DMS79 (cell line): ENCODE data around the gene AMY2B.
"Not testable (repeated sequence)": the region's sequence is repeated elsewhere in the genome, so short reads cannot be mapped to it uniquely, and the experiment has no call there.

Experiments
- DNase-seq: peaks from one replicate; lab custom pipeline; 2025; lab: John Stamatoyannopoulos, UW

AMY2B gene

GRCh38 chr1:103571289-103571688 lies at the start of gene AMY2B:
TSS of gene AMY2B (plus strand) at chr1:103571589. CDS start at chr1:103571603, 14 bp downstream.
- DNase-seq: not testable (repeated sequence)

GRCh38 chr1:103523346-103523745 lies 48.0 kb upstream of the AMY2B start:
- no peak for DNase-seq

GRCh38 chr1:103525114-103525606 lies 46.2 kb upstream of the AMY2B start:
- DNase-seq: no peak

GRCh38 chr1:103525607-103526507 lies 45.5 kb upstream of the AMY2B start, which contains the start of gene RNPC3:
TSS of gene RNPC3 (plus strand) at chr1:103525699. CDS start at chr1:103526071, 372 bp downstream.
- DNase-seq: peak; percentile 71

GRCh38 chr1:103527331-103527730 lies 44.1 kb upstream of the AMY2B start:
- no peak for DNase-seq

- no peak for DNase-seq
Measured at GRCh38 chr1:103529746-103530145, 41.6 kb upstream of the AMY2B start.

- DNase-seq: no peak
Measured at GRCh38 chr1:103538226-103538625, 33.2 kb upstream of the AMY2B start.

- no peak for DNase-seq
Measured at GRCh38 chr1:103541431-103541830, 30.0 kb upstream of the AMY2B start.

GRCh38 chr1:103546496-103546895 lies 24.9 kb upstream of the AMY2B start:
- no peak for DNase-seq

- no peak for DNase-seq
Measured at GRCh38 chr1:103547840-103548239, 23.5 kb upstream of the AMY2B start.

GRCh38 chr1:103560427-103560826 lies 11.0 kb upstream of the AMY2B start:
- DNase-seq: no peak

GRCh38 chr1:103561124-103561523 lies 10.3 kb upstream of the AMY2B start:
- DNase-seq: not testable (repeated sequence)

GRCh38 chr1:103561643-103562395 lies 9.6 kb upstream of the AMY2B start:
- DNase-seq: no peak

GRCh38 chr1:103563056-103563455 lies 8.3 kb upstream of the AMY2B start:
- DNase-seq: no peak

- no peak for DNase-seq
Measured at GRCh38 chr1:103569493-103569892, 1.9 kb upstream of the AMY2B start.

- DNase-seq: no peak
Measured at GRCh38 chr1:103576065-103576464, 4.7 kb downstream of the AMY2B start.

GRCh38 chr1:103576784-103577183 lies 5.4 kb downstream of the AMY2B start:
- not testable (repeated sequence) for DNase-seq

GRCh38 chr1:103582464-103582863 lies 11.1 kb downstream of the AMY2B start:
- DNase-seq: peak; percentile 89

GRCh38 chr1:103583887-103584286 lies 12.5 kb downstream of the AMY2B start:
- no peak for DNase-seq

- no peak for DNase-seq
Measured at GRCh38 chr1:103584537-103584936, 13.1 kb downstream of the AMY2B start.

GRCh38 chr1:103602740-103603139 lies 31.4 kb downstream of the AMY2B start:
- DNase-seq: not testable (repeated sequence)

GRCh38 chr1:103616362-103616761 lies 45.0 kb downstream of the AMY2B start:
- DNase-seq: no peak
